Trophoblast cell (in vitro differentiated cells and primary cell): Measurements from ENCODE around the gene RET.

Experiments used
- DNase-seq, 2 donors: peaks; one replicate each; pipeline ENCODE4 v3.0.0-alpha.2; 2016
- H2AFZ ChIP-seq: 2 replicates; pipeline ENCODE4 v1.6.1; 2013; ENCODE audit warnings: low read length, moderate library complexity, mild to moderate bottlenecking; ENCODE audit not compliant: insufficient read depth, poor library complexity
- H2AK5ac ChIP-seq: 2 replicates; pipeline ENCODE4 v1.6.1; 2013; ENCODE audit warnings: mild to moderate bottlenecking, low read length
- H2BK120ac ChIP-seq: 2 replicates; pipeline ENCODE4 v1.6.1; 2013; ENCODE audit warnings: low read length, mild to moderate bottlenecking, moderate library complexity; ENCODE audit not compliant: insufficient read depth, poor library complexity
- H2BK12ac ChIP-seq: 2 replicates; pipeline ENCODE4 v1.6.1; 2013; ENCODE audit warnings: mild to moderate bottlenecking, low read length, moderate library complexity
- H2BK5ac ChIP-seq: 2 replicates; pipeline ENCODE4 v1.6.1; 2013; ENCODE audit warnings: low read length, low read depth, moderate library complexity, mild to moderate bottlenecking; ENCODE audit not compliant: poor library complexity
- H3K14ac ChIP-seq: 2 replicates; pipeline ENCODE4 v1.6.1; 2013; ENCODE audit warnings: mild to moderate bottlenecking, low read length
- H3K18ac ChIP-seq: 2 replicates; pipeline ENCODE4 v1.6.1; 2013; ENCODE audit warnings: mild to moderate bottlenecking, low read length
- H3K23ac ChIP-seq: 2 replicates; pipeline ENCODE4 v1.6.1; 2013; ENCODE audit warnings: low read length
- H3K27ac ChIP-seq: 2 replicates; pipeline ENCODE4 v1.5.1; 2013; ENCODE audit warnings: low read depth, mild to moderate bottlenecking, inconsistent platforms, low read length, moderate library complexity
- H3K27me3 ChIP-seq: 2 replicates; pipeline ENCODE4 v1.6.1; 2013; ENCODE audit warnings: inconsistent platforms, mild to moderate bottlenecking, low read length, moderate library complexity; ENCODE audit not compliant: insufficient read depth
- H3K36me3 ChIP-seq, 2 experiments: 1 replicate in 1 of 2; 2 replicates in 1 of 2; pipeline ENCODE4 v1.6.1; 2013; ENCODE audit warnings: low read length in 2 of 2, mild to moderate bottlenecking in 2 of 2, moderate library complexity in 1 of 2; ENCODE audit not compliant: insufficient read depth in 2 of 2, control insufficient read depth in 1 of 2
- H3K4ac ChIP-seq: 2 replicates; pipeline ENCODE4 v1.6.1; 2013; ENCODE audit warnings: low read depth, mild to moderate bottlenecking, low read length, moderate library complexity
- H3K4me1 ChIP-seq, 2 experiments: 1 replicate in 1 of 2; 2 replicates in 1 of 2; pipeline ENCODE4 v1.6.1; 2013; ENCODE audit warnings: low read length in 2 of 2, mild to moderate bottlenecking in 2 of 2, moderate library complexity in 1 of 2; ENCODE audit not compliant: insufficient read depth in 2 of 2, control insufficient read depth in 1 of 2
- H3K4me2 ChIP-seq: 2 replicates; pipeline ENCODE4 v1.6.1; 2013; ENCODE audit warnings: inconsistent platforms, mild to moderate bottlenecking, low read length, moderate library complexity
- H3K4me3 ChIP-seq: 2 replicates; pipeline ENCODE4 v1.5.1; 2013; ENCODE audit warnings: mild to moderate bottlenecking, low read depth, low read length, inconsistent platforms
- H3K79me1 ChIP-seq: one replicate; pipeline ENCODE4 v1.6.1; 2013; ENCODE audit warnings: low read length
- H3K79me2 ChIP-seq: 2 replicates; pipeline ENCODE4 v1.6.1; 2013; ENCODE audit warnings: low read length, mild to moderate bottlenecking; ENCODE audit not compliant: control insufficient read depth, insufficient read depth, poor library complexity
- H3K9ac ChIP-seq: 2 replicates; pipeline ENCODE4 v1.6.1; 2013; ENCODE audit warnings: mild to moderate bottlenecking, low read length
- H3K9me3 ChIP-seq: 2 replicates; pipeline ENCODE4 v1.6.1; 2013; ENCODE audit warnings: low read depth, mild to moderate bottlenecking, control low read depth, inconsistent platforms, low read length; ENCODE audit not compliant: insufficient read depth
- H4K12ac ChIP-seq: 2 replicates; pipeline ENCODE4 v1.6.1; 2013; ENCODE audit warnings: low read depth, mild to moderate bottlenecking, low read length, moderate library complexity
- H4K8ac ChIP-seq: 2 replicates; pipeline ENCODE4 v1.6.1; 2013; ENCODE audit warnings: low read depth, mild to moderate bottlenecking, low read length, moderate library complexity
- H4K91ac ChIP-seq: one replicate; pipeline ENCODE4 v1.6.1; 2013; ENCODE audit warnings: low read depth, mild to moderate bottlenecking, low read length, moderate library complexity
- whole genome bisulfite sequencing: extraction: QIAGEN DNeasy Blood & Tissue Kit; methylation state at CpG from one replicate; pipeline ENCODE4 v1.1.7; 2013; ENCODE audit warnings: missing lambda C conversion rate; ENCODE audit not compliant: insufficient read length, insufficient coverage; ENCODE audit errors: extremely low coverage; 5-methylcytosine and 5-hydroxymethylcytosine counted together

RET gene

GRCh38 chr10:43037942-43038782, 38.7 kb upstream of the RET start:
- Histone ChIP-seq H3K4me3 (no peak overlapping the region), H3K14ac (no peak overlapping the region), H3K23ac (no peak overlapping the region), H3K27me3 (no peaks in the 10 kb centered on the region), H3K79me1 (no peaks in the 10 kb centered on the region), H2BK5ac (no peak overlapping the region), H3K9me3 (peaks cover 5% of the 10 kb centered on the region), H2BK120ac (no peak overlapping the region), H3K36me3 (no peaks in the 10 kb centered on the region), H2AFZ (no peak overlapping the region), H3K79me2 (no peaks in the 10 kb centered on the region), H3K18ac (no peak overlapping the region), H2AK5ac (no peak overlapping the region), H3K4me2 (no peak overlapping the region), H3K4ac (no peak overlapping the region), H3K27ac (no peak overlapping the region), H3K4me1 (no peaks in the 10 kb centered on the region), H4K91ac (no peak overlapping the region), H4K8ac (no peak overlapping the region), H4K12ac (no peak overlapping the region), H2BK12ac (no peak overlapping the region), H3K9ac (no peak overlapping the region)
- no CpG with 5 or more reads among the region's 14 CpGs for WGBS
- no peak for DNase-seq

GRCh38 chr10:43038783-43039623, 37.9 kb upstream of the RET start:
- H2AK5ac ChIP-seq = no peak overlapping the region
- no peak overlapping the region for H3K4me2 ChIP-seq
- no CpG with 5 or more reads among the region's 15 CpGs for WGBS
- no peak overlapping the region for H2BK5ac ChIP-seq
- no peaks in the 10 kb centered on the region for H3K79me1 ChIP-seq
- no peak overlapping the region for H3K14ac ChIP-seq
- H3K23ac ChIP-seq = no peak overlapping the region
- no peaks in the 10 kb centered on the region for H3K27me3 ChIP-seq
- no peak overlapping the region for H4K91ac ChIP-seq
- DNase-seq = no peak
- H3K18ac ChIP-seq = no peak overlapping the region
- no peak overlapping the region for H4K12ac ChIP-seq
- H2BK120ac ChIP-seq = no peak overlapping the region
- H3K79me2 ChIP-seq = no peaks in the 10 kb centered on the region
- H3K27ac ChIP-seq = no peak overlapping the region
- peaks cover 5% of the 10 kb centered on the region for H3K9me3 ChIP-seq
- H3K4me3 ChIP-seq = no peak overlapping the region
- H2AFZ ChIP-seq = no peak overlapping the region
- H3K36me3 ChIP-seq = no peaks in the 10 kb centered on the region
- no peak overlapping the region for H3K4ac ChIP-seq
- no peak overlapping the region for H4K8ac ChIP-seq
- H3K9ac ChIP-seq = no peak overlapping the region
- H2BK12ac ChIP-seq = no peak overlapping the region
- H3K4me1 ChIP-seq = no peaks in the 10 kb centered on the region

- H3K79me1 ChIP-seq = no peaks in the 10 kb centered on the region
- H3K27me3 ChIP-seq = no peaks in the 10 kb centered on the region
- H2BK5ac ChIP-seq = no peak overlapping the region
- H2AFZ ChIP-seq = no peak overlapping the region
- no peak overlapping the region for H2BK12ac ChIP-seq
- H3K4me1 ChIP-seq = no peaks in the 10 kb centered on the region
- no peak overlapping the region for H4K8ac ChIP-seq
- WGBS = no CpG with 5 or more reads among the region's 21 CpGs
- no peak overlapping the region for H3K23ac ChIP-seq
- H3K18ac ChIP-seq = no peak overlapping the region
- no peaks in the 10 kb centered on the region for H3K79me2 ChIP-seq
- DNase-seq = no peak
- H3K4me2 ChIP-seq = no peak overlapping the region
- no peak overlapping the region for H4K12ac ChIP-seq
- H3K4ac ChIP-seq = no peak overlapping the region
- H2AK5ac ChIP-seq = no peak overlapping the region
- no peak overlapping the region for H2BK120ac ChIP-seq
- H3K9me3 ChIP-seq = peaks cover 5% of the 10 kb centered on the region
- H3K4me3 ChIP-seq = no peak overlapping the region
- H4K91ac ChIP-seq = no peak overlapping the region
- no peaks in the 10 kb centered on the region for H3K36me3 ChIP-seq
- H3K14ac ChIP-seq = no peak overlapping the region
- H3K9ac ChIP-seq = no peak overlapping the region
- H3K27ac ChIP-seq = no peak overlapping the region
Observed at GRCh38 chr10:43039624-43040481, 37.0 kb upstream of the RET start.
